Stimulated activated CD8-positive, alpha-beta memory T cell treated with anti-CD3 and anti-CD28 coated beads, Interleukin-12 subunit alpha, Interleukin-12 subunit beta, amount 100 ng/mL, for 4 hours (primary cell): ENCODE measurements around the gene RHBG.
A peak's percentile ranks its signal among the peaks of the same experiment; 100 is the strongest.

ENCODE experiments used
- DNase-seq: peaks from one replicate; pipeline ENCODE4 v3.0.0-alpha.2; 2020; ENCODE audit warnings: low read depth

RHBG gene

DNA sequence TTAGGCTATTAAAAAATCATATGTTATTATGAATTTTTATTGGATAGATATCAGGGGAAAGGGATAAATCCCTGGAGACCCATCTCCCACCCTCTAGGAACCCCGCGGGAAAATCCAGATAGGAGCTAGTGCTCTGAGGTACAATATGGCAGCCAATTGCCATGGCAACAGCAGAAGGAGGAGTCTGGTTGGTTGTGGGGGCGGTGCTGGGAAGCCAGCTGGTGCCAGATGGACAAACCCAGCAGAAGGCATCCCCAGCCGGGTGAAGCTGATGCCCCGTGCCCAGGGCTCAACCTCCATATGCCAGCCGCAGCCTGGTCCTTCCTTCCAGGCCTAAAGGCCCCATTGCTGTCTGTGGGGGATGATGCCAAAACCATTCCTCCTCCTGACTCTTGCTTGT lies 38.3 kb downstream of the RHBG start:
- no peak for DNase-seq

DNA sequence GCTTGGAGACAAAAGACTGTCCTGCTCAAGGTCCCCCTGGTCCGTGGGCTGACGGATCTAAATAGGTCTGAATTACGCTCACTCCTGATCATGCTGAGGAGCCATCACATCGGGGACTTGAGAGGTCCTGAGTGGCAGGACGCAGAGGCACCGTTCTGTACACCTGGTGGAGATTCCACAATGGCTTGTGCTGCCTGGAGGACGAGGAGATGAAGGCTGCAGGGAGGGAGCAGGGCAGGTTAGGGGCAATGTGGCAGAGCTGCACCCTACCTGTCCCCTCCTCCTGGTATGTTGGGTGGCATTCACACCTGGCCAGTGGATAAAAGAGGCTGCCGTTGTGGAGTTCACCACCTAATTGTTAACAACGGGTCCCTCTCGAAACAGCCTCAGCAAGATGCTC lies 38.7 kb downstream of the RHBG start:
- no peak for DNase-seq

DNA sequence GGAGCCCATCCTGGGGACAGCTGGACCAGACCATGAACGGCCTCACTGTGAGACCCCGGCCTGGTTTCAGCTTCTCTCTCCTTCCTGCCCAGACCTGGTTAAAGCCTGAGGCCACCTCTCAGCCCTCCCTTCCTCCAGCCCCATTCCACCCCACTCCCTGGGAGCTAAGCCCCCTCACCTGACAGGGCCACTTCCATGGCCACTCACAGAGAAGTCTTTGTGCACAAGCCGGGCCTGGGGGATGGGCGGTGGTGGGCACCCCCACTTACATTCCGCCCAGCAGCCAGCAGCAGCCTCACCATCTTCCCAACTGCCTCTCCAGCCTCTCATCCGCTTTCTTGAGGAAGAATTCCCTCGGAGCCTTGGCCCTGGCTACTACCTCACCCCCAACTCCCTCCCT lies 40.4 kb downstream of the RHBG start:
- DNase-seq = no peak

DNA sequence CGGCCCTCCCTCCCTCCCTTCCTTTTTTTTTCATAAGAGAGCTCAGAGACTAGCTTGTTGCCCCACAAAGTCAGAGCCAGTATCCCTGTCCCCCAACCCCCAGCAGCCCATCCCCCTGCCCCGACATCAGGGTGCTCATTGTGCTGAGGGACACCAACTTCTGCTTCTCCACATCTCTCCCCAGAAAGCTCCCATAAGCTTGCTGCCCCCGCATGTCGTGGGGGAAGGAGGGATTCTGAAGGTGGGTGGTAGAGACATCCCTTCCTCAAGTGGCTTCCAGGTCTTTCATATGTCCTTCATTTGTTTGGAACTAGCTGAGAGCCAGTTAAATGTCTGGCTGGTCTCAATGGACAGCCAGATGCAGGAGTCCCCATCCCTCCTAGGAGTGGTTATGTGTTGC lies 41.2 kb downstream of the RHBG start:
- DNase-seq = no peak

DNA sequence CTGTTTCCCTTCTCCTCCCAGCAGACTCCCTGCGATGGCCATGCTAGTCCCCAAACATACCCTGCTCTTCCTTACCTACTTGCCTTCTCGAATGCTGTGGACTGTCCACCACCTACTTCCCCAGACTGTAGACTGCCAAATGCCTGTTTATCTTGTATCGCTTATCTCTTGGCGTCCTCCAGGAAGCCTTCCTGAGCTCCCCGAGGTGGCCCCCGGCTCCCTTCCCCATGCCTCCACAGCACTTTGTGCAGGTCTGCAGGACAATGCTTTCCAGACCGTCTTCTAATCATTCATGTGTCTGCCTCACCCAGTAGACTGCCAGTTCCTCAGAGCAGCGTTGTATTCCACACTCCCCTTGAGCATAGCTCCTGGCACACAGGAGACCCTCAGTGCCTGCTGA lies 41.7 kb downstream of the RHBG start:
- DNase-seq = no peak

DNA sequence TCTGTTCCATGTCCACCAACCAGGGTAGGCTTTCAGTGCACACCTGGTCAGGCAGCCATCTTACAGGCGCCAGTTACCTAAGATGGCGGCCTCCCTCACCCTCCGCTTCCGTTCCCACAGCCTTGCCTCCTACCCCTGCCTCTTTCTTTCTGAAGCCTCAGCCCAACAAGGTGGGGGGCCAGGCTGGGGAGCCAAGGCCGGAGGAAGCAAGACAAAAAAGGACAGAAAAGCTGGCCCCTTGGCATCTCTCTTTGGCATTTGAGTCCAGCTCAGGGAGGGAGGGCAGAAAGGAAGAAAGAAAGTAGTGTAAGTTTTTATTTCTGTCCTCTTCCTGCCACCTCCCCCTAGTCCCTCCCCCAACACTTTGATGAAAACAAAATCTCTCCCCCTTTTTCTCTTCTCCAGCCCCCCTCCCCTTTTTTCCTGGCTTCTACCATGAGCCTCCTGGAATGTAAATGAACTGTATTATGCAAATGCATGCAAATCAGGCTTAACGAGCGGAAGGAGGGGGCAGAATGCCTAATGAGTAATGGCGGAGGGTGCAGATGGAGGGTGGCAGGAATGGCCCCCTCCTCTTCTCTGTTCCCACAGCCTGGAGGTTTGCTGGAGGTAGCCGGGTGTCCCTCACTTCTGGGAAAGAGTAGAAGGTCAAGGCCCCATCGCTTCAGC lies 43.8 kb downstream of the RHBG start:
- DNase-seq = no peak

DNA sequence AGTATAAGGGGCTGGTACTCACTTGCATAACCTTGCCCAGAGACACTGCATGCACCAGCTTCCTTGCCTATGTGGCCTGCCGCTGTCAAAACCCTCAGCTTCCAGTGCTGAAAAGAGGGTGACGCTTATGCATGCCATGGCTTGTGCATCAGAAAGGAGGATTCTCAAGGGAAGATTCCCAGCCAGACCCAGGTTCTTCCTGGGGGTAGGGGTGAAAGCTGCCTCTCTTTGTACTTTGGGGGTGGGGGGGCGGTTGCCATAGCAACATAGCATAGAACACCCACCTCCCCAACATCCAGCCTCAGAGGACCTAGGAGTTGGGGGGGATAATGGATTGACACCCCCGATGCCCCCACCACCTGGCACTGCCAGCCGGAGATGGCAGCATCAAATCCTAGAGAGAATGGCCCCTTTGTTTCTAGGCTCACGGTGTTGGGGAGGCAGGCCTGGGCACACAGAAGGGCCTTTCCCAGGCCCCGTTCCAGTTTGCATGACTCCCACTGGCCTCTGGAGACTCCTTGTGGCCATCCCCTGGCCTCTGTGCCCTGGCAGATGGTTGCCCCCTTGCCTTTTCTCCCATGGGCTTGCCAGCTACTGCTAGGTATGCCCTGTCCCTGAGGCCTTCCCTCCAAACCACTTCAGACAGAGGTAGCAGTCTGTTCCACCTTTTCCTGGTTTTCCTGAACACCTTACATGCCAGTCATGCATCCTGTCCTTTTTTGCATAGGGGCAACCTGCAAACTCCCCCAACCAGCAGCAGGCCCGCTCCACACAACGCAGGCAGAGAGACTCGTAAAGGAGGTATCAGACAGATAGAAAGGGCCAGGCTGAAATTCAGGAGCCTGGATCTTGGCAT lies 44.6 kb downstream of the RHBG start:
- no peak for DNase-seq

DNA sequence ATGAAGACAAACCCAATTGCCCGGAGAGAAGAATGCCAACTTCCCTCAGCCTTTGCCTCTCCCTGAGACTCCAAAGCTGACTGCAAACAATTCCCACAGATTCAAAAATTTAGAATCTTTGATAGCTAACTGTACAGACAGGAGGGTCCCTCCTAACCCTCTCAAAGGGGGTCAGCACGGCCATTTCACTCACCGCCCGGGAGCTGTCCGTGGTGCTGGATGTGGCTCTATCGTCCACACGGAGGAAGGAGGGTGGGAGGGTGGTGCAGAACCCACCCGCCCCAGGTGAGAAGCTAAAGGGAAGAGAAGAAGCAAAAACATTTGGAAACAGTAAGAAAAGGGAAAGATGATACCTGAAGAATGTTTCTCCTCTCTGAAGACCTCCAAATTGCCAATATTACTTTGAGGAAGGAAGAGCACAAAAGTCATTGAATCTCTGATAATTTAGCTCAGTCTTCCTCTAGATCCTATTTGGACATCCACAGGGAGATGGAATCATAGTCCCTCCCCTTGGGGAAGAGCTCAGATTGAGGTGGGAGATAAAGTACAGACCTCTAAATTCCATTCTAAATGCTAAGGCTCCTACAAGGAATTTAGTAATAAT lies 45.6 kb downstream of the RHBG start:
- DNase-seq = no peak

DNA sequence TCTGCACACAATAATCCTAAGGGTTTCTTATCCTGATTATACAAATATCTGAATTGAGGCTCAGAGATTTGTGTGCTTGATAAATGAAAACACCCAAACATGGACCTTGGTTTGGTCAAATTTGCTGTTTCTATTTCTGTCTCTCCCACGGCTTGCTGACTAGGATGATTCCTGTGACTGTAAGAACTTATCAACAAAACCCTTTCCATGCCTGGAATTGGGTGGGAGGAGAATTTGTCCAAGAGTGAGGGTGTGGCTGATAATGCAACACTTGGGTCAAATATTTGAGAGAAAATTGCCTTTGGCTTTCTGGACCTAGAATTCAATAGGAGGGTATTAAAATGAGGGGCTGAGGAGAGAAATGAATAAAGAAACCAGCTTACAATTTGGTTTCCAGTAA lies 48.0 kb downstream of the RHBG start:
- DNase-seq = no peak

DNA sequence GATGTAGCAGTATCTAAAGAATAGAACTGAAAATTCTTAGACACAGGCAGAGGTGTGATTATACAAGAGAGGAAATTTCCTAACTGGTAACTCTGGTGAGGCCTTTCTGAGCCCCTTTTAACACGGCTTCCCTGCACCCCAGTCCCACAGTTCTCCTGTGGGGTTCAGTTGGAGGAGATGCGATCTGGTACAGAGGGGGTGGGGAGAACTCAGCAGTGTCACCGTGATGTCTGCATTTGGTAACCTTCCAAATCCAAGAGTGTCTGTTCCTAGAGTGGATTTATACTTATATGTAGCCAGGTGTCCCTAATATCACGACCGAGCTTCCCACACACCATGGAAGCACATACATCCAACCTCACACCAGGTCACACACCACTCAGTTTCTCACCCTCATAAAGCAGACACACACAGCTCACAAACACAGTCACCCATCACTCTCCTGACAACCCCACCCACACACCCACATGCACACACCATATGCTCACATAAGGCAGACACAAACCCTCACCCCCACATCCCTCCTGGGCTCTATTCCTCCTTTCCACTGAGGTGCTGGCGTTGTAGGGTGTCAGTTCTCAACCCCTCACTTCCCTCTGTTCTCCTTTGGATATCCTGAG lies 48.5 kb downstream of the RHBG start:
- DNase-seq = no peak

DNA sequence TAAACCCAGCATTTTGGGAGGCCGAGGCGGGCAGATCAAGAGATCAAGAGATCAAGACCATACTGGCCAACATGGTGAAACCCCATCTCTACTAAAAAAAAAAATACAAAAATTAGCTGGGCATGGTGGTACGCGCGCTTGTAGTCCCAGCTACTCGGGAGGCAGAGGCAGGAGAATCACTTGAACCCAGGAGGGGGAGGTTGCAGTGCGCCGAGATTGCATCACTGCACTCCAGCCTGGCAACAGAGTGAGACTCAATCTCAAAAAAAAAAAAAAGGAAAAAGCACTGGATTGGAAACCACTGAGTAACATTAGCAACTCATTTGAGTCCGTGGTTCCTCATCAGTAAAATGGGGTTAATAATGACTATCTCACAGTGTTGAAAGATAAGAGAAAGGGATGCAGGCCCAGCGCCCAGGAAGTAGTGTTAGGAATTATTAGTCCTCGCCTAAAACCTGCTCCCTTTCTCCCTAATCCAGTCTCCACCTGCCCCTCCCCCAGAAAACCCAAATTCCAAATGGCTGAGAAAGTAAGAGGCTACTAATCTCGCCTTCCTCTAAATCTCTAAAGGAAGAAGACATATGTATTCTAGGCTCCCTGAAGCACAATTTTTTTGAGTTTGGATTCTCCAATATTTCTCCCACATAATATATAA lies 49.5 kb downstream of the RHBG start:
- no peak for DNase-seq

DNA sequence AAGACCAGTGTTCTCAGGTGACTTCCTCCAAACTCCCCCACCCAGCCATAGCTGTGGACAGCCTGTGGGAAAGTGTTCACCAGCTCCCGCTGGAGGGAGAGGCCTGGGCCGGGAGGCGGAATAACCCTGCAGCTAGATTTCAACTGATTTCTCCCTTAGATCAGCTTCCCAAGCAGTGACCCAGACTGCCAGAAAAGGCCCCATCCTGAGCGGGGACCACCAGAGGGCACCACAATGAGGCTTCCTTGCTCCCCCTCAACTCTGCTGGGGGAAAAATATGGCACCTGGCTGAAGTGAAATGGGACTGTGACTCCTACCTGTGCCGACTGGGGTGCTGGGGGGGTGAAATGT lies 50.8 kb downstream of the RHBG start:
- DNase-seq = peak; percentile 30

DNA sequence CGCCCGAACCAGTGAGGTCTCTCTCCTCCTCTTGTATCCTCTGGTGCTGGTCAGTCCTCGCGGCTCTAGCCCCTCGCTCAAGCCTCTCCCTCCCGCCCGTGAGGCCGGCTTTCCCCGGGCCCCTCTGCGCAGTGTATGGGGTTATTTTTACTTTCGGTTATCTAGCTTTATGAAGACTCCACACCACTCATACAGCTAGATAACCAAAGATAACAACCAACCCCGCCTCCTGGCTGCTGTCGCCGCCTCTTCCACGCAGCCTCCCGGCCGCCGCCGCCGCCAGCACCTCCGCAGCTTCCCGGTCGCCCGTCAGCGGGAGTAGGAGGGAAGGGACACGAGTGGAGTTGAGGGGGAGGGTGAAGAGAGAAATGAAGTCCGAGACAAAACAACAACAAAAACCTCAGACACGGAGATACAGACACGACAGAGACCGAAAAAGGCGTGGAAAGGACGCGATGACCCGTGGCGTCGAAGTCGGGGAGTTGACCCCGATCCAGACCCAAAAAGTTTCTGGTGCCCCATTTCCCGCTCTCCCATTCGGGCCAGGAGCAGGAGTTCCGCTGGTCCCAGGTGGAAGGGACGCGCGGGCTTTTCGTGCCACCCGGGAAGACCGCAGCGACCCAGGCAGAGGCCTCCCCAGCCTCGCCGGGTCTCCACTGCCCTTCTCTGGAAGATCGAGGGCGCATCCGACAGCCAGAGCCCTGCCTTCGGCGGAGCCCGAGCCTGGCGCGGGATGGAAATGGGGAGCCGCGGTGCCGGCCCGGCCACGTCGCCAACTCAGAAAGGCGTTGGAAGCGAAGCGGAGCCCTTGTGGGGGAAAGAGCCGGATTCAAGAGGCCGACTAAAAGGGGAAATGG lies 51.4 kb downstream of the RHBG start:
- peak; percentile 16 for DNase-seq

DNA sequence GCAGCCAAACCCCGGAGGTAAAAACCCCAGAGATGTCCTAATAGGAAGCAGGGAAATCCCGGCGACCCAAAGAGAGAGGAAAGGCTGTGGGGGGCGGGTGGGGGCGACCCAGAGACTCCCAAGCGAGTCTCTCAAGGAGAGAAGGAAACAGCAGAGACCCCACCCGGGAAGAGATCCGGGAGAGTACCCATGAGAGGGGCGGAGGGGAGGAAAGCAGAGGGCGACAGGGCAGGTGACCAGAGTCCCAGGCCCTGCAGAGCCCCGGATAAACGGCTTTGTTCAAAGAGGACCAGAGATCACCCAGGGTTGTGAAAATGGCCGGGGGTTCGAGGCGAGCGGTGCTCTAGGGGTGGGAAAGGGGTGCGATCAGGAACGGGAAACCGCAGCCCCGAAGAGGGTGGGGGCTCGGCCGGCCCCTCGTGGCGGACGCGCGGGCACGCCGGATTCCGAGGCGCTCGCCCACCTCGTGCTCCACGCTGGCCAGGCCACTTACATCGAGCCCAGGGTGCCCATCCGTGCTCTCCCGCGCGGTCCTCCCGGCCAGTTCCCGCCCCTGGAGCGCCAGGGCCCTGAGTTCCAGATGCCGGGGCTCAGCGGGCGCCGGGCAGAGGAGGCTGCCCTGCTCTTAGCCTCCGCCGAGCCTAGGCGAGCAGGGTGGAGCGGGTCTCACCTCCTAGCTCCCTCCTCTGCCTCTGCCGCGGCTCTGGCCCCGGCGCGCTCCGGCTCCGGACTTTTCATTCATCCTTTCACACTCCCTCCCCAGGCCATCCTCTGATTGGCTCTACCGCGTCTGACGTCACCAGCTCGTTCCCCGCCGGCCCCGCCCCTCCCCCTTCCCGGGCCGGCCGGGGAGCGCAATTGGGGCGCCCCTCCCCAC lies 52.3 kb downstream of the RHBG start:
- DNase-seq = peak; percentile 46

DNA sequence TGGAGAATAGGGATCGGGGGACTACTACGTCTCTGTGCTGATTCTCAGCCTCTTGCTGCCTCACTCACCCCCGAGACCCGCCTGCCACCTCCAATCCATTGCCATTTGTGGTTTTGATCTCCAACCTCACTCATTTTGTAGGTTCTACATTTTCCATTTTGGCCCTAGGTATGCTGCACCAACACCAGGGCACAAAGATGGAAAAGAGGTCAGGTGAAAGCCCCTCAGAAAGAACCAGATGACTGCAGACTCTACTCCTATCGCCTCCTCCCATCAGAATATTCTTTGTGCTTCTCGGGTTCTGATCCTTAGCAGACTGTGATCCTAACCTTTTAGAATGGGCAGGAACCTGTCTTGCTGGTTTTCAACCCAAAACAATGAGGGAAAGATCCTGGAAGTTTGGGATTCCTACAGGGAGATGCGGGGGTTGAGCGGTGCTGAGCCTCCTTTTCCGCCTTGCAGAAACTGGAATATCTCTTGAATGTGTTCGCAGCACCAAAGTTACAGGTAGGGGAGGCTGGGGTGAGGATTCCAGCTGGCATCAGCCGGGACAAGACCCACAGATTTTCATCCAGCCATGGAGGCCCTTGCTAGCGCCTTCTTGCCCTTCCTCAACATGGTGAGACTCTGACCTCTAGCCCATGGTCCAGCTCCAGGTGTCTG lies 53.1 kb downstream of the RHBG start:
- DNase-seq = no peak

DNA sequence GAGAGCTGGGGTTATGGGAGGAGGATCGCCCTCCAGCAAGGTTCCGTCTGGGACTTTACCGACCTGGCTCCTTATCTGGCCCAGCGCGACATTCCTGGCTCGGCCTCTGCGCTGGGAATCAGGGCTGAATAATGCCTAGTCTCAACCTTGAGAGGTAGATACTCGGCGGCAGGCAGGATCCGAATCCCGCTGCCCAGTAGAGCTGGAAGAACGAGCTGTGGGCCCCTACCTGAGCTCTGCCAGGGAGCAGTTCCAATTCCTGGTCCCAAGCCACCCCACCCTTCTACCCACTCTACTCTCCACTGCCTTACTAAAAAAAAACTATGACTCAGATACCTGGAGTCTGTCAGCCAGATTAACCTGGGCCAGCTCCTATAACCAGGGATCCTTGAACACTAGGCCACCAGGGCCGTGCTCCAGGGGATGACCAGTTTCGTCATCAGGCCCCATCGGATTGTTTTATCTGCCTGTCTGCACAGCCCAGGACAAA lies 53.6 kb downstream of the RHBG start:
- no peak for DNase-seq

DNA sequence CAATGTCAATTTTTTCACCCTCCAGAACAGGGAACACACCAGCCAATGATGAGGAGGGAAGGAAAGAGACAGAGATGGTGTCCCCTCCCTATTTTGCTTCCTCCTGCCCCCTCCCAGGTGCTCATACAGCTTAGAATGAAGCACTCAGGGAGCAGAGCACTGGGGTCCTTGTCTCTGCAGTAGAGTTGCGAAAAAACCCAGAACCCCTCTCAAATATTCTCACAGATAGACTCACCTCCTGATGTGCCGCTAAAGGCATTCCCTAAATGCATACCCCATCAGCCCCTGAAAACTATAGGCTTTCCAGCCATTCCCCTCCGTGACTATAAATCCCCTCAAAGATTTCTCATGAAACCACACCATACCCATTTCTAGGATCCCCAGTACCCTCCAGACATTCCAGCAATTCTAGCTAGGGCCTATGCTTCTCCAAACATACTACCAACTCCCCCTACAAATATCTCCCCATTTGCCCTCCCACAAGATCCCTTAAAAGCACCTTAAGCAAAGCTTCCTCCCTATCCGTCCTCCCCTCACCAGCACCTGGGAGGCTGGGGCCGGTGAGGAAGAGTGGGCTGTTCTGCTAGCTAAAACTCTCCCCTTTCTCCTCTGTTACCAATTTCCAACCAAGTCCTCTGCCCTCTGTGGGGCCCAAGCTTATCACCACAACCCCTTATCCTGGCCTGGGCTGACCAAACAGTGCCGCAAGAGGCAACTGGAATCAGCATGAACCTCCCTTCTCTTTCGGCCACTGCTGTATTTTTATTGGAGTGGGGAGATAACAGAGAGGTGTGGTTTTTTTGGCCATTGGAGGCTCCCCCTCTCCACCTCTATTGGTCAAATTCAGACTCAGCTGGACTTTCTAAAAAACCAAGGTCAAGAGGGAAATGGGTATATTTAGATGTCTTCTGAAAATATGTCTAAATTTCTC lies 54.7 kb downstream of the RHBG start:
- no peak for DNase-seq

DNA sequence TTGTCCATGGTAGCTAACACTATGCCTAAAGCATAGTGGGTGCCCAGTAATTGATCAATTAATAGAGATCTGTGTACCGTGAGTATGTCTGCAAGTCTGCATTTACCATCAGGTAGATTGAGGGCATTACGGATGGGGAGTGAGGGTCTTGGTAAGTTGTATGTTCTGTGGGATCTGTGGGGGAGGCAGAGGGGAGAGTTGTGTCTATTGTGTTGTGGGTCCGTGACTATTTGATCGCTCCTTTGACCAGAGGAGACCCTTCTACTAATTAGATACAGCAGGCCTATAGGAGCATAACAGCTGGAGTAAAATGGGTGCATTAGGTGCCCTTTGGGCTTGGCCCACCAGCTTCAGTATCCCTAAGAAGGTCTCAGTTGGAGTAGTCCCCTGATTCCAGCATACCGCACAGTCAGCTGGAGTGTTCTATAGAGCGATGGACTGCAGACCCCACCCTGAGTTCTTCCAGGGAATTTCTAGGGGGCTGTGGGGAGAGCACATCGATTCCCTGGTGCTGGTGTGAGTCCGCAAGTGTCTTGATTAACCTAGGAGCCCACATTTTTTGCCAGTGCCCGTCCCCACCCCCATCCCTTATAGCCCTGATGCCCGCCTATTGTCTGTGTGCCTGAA lies 55.9 kb downstream of the RHBG start:
- no peak for DNase-seq
